VCaP (cell line): ENCODE data around the gene S100A7.
"Not testable (repeated sequence)": the region's sequence is repeated elsewhere in the genome, so short reads cannot be mapped to it uniquely, and the experiment has no call there.

Source experiments
- H3K27ac ChIP-seq: fragments of 450-650 bp; 2 replicates; pipeline ENCODE4 v1.5.1; 2017
- CTCF ChIP-seq: fragments of 450-650 bp; conservative IDR thresholded peaks from 2 replicates; pipeline ENCODE4 v1.5.1; 2017; ENCODE audit warnings: mild to moderate bottlenecking, moderate library complexity

S100A7 gene

GRCh38 chr1:153475282-153475681 lies 14.8 kb upstream of the S100A7 start:
- H3K27ac ChIP-seq = no peak overlapping the region
- TF ChIP-seq CTCF = no peak

GRCh38 chr1:153474347-153474746 lies 13.9 kb upstream of the S100A7 start:
- TF ChIP-seq CTCF = no peak
- H3K27ac ChIP-seq = no peak overlapping the region

- no peak for TF ChIP-seq CTCF
- no peak overlapping the region for H3K27ac ChIP-seq
Measured at GRCh38 chr1:153470707-153471106, 10.3 kb upstream of the S100A7 start.

GRCh38 chr1:153466908-153467307 lies 6.5 kb upstream of the S100A7 start:
- TF ChIP-seq CTCF = no peak

GRCh38 chr1:153465811-153466636 lies 5.6 kb upstream of the S100A7 start:
- H3K27ac ChIP-seq = no peak overlapping the region
- TF ChIP-seq CTCF = peak; percentile 72

More at GRCh38 chr1:153466908-153467307, 6.5 kb upstream of the S100A7 start:
- no peak overlapping the region for H3K27ac ChIP-seq

- not testable (repeated sequence) for H3K27ac ChIP-seq
Measured at GRCh38 chr1:153462741-153463140, 2.3 kb upstream of the S100A7 start.

- no peak for TF ChIP-seq CTCF
- no peak overlapping the region for H3K27ac ChIP-seq
Measured at GRCh38 chr1:153459655-153460054, 796 bp downstream of the S100A7 start.

GRCh38 chr1:153456396-153456795 lies 4.1 kb downstream of the S100A7 start:
- no peak for TF ChIP-seq CTCF
- H3K27ac ChIP-seq = no peak overlapping the region

GRCh38 chr1:153448851-153449250 lies 11.6 kb downstream of the S100A7 start:
- not testable (repeated sequence) for H3K27ac ChIP-seq
